Fibroblast of mammary gland (primary cell): ENCODE results near the gene MAP4K5.
A peak's percentile ranks its signal among the peaks of the same experiment; 100 is the strongest.

ENCODE experiments used
- DNase-seq: peaks from one replicate; pipeline ENCODE4 v3.0.0-alpha.2; 2010; ENCODE audit warnings: low read depth
- H3K4me3 ChIP-seq: 2 replicates; pipeline ENCODE4 v1.5.1; 2011; ENCODE audit warnings: low read depth, mild to moderate bottlenecking, low read length, moderate library complexity; ENCODE audit not compliant: control insufficient read depth
- CTCF ChIP-seq: conservative IDR thresholded peaks from 2 replicates; pipeline ENCODE4 v1.5.1; 2011; ENCODE audit warnings: low read depth, low read length, inconsistent platforms; ENCODE audit not compliant: control insufficient read depth, insufficient read depth

MAP4K5 gene

GRCh38 chr14:50399251-50400032 lies 132.9 kb downstream of the MAP4K5 start:
- DNase-seq = peak; percentile 52
- no peak for TF ChIP-seq CTCF
- H3K4me3 ChIP-seq = no peak overlapping the region

GRCh38 chr14:50398189-50398580 lies 134.2 kb downstream of the MAP4K5 start:
- DNase-seq = no peak
- no peak for TF ChIP-seq CTCF
- no peak overlapping the region for H3K4me3 ChIP-seq

- peak; percentile 41 for DNase-seq
- peak overlapping the region; percentile 56 for H3K4me3 ChIP-seq
These were observed 134.8 kb downstream of the MAP4K5 start for GRCh38 chr14:50397390-50398188.

GRCh38 chr14:50396631-50397389 lies 135.6 kb downstream of the MAP4K5 start, which contains the start of gene CDKL1:
Gene CDKL1 (minus strand): TSS chr14:50396881. CDS start chr14:50395868, 1,013 bp downstream.
- peak within 1 kb of the TSS; percentile 85 for H3K4me3 ChIP-seq
- TF ChIP-seq CTCF = no peak
- peak; percentile 63 for DNase-seq

More at GRCh38 chr14:50397390-50398188, 134.8 kb downstream of the MAP4K5 start:
- TF ChIP-seq CTCF = no peak

- H3K4me3 ChIP-seq = peak overlapping the region; percentile 85
- peak; percentile 42 for DNase-seq
- no peak for TF ChIP-seq CTCF
These were observed 136.9 kb downstream of the MAP4K5 start for GRCh38 chr14:50395448-50395847.

GRCh38 chr14:50394713-50395112 lies 137.7 kb downstream of the MAP4K5 start:
- no peak overlapping the region for H3K4me3 ChIP-seq
- no peak for TF ChIP-seq CTCF
- DNase-seq = no peak
